Left lung (tissue), 10 donors: ENCODE results near the gene ZBTB4. TPM values are rescaled to one million over a fixed set of nuclear protein-coding genes. Genes with fewer than 3 reads are reported as not detected.

Experiments used
- ATAC-seq: fragments of 200-7000 bp; cut with Tn5 transposase; one replicate; pipeline ENCODE4 v1.9.1; 2020; ENCODE audit warnings: moderate library complexity
- DNase-seq, 4 donors: peaks; one replicate each; pipeline ENCODE4 v3.0.0-alpha.2; 2013 to 2020
- H3K27ac ChIP-seq, 2 donors: fragments of 200-600 bp; sonication (generic) in 1 of 2; one replicate each; pipeline versions ENCODE4 v1.5.0 to v1.8.0; 2020 to 2021
- H3K27me3 ChIP-seq, 2 donors: fragments of 200-600 bp; sonication (generic) in 1 of 2; one replicate each; pipeline versions ENCODE4 v1.5.0 to v1.8.0; 2020 to 2021
- H3K36me3 ChIP-seq, 2 donors: fragments of 200-600 bp; sonication (generic) in 1 of 2; one replicate each; pipeline versions ENCODE4 v1.5.0 to v1.8.0; 2020 to 2021
- H3K4me1 ChIP-seq, 2 donors: fragments of 200-600 bp; one replicate each; pipeline ENCODE4 v1.8.0; 2021
- H3K4me3 ChIP-seq, 2 donors: fragments of 200-600 bp; sonication (generic) in 1 of 2; one replicate each; pipeline versions ENCODE4 v1.5.0 to v1.8.0; 2020 to 2021; ENCODE audit warnings: mild to moderate bottlenecking in 1 of 2
- H3K9me3 ChIP-seq, 2 donors: fragments of 200-600 bp; sonication (generic) in 1 of 2; one replicate each; pipeline versions ENCODE4 v1.5.0 to v1.8.0; 2020 to 2021
- intact Hi-C, 2 donors: fragments of 100-400 bp; cut with DNase I; formaldehyde crosslinking; loops; one replicate each; pipeline versions ENCODE4 v1.11.2 to v1.14.2; 2022
- polyA plus RNA-seq, 6 donors: library from polyadenylated mRNA; unstranded; fragments of 120-200 nt; gene quantifications; one replicate each; pipeline ENCODE4 v1.2.1, GENCODE V29; 2013; ENCODE audit not compliant: insufficient read length in 6 of 6
- total RNA-seq, 2 donors: library from RNA; stranded (reverse); fragmentation: NEBNext Ultra II Directional; extraction: Animal tissue kit (Norgen Biotek cat#: 25700); gene quantifications; one replicate each; pipeline ENCODE4 v1.2.1, GENCODE V29; 2021
- TF ChIP-seq, protein P1 (sequence below), 2 donors: fragments of 200-600 bp; sonication (generic) in 1 of 2; IDR thresholded peaks; one replicate each; pipeline versions ENCODE4 v1.5.0 to v1.8.0; 2021; ENCODE audit warnings: antibody characterized with exemption in 2 of 2
- donor health status: DM: no; HTN: yes; CAD: no.
- donor health status: DM: no; HTN: no; CAD: no.

Gene ZBTB4
- total and polyA plus RNA-seq, 8 donors, result 39.7 to 63.2 (median 44.7) TPM

DNA sequence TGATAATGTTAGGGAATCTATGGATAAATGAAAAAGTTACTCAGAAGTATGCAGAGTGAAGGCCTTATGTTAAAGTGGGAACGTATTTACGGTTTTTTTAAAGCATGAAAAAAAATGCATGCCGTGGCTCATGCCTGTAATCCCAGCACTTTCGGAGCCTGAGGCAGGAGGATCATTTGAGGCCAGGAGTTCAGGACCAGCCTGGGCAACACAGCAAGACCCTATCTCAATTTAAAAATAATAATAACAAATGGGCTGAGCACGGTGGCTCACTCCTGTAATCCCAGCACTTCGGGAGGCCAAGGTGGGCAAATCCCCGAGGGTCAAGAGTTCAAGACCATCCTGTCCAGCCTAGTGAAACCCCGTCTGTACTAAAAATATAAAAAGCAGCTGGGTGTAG, 10.7 kb upstream of the ZBTB4 start:
- no peak overlapping the region for H3K27ac ChIP-seq
- no peak for ATAC-seq
- intact Hi-C loops, result no loop called here
- peaks cover 29 to 66% of the 10 kb centered on the region in 2 donors for H3K4me1 ChIP-seq
- no peak for DNase-seq
- no peaks in the 10 kb centered on the region for H3K9me3 ChIP-seq
- no peaks in the 10 kb centered on the region for H3K27me3 ChIP-seq
- peaks cover 0 to 11% of the 10 kb centered on the region in 2 donors for H3K36me3 ChIP-seq
- TF ChIP-seq, protein P1, sequence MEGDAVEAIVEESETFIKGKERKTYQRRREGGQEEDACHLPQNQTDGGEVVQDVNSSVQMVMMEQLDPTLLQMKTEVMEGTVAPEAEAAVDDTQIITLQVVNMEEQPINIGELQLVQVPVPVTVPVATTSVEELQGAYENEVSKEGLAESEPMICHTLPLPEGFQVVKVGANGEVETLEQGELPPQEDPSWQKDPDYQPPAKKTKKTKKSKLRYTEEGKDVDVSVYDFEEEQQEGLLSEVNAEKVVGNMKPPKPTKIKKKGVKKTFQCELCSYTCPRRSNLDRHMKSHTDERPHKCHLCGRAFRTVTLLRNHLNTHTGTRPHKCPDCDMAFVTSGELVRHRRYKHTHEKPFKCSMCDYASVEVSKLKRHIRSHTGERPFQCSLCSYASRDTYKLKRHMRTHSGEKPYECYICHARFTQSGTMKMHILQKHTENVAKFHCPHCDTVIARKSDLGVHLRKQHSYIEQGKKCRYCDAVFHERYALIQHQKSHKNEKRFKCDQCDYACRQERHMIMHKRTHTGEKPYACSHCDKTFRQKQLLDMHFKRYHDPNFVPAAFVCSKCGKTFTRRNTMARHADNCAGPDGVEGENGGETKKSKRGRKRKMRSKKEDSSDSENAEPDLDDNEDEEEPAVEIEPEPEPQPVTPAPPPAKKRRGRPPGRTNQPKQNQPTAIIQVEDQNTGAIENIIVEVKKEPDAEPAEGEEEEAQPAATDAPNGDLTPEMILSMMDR (IDR thresholded peaks at IDR 0.05), result no peak
- H3K4me3 ChIP-seq, result no peak overlapping the region

DNA sequence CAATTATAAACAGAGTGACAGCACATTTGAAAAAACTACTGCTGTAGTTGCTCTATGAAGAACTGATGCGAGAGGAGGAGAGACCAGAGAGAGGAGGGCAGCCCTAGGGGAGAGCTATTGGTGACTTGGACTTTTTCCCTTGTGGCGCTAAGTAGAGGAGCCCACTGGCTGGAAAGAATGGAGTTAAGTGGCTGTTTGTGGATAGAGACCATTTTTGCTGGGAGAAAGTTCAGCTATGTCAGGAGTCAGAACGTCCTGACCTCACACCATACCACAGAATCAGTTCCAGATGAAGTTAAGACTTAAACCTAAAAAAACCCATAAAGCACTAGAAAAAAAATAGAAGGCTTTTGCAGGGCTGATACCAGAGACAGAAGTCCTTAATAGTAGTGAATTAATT, 6.8 kb upstream of the ZBTB4 start:
- H3K36me3 ChIP-seq, result peaks cover 0 to 6% of the 10 kb centered on the region in 2 donors
- H3K27me3 ChIP-seq, result no peaks in the 10 kb centered on the region
- DNase-seq, result no peak
- no peak overlapping the region for H3K27ac ChIP-seq
- intact Hi-C loops, result no loop called here
- H3K9me3 ChIP-seq, result no peaks in the 10 kb centered on the region
- no peak for ATAC-seq
- H3K4me3 ChIP-seq, result peak overlapping the region; percentile 52 to 66
- TF ChIP-seq, protein P1 (IDR thresholded peaks at IDR 0.05), result no peak
- H3K4me1 ChIP-seq, result peaks cover 32 to 65% of the 10 kb centered on the region in 2 donors

DNA sequence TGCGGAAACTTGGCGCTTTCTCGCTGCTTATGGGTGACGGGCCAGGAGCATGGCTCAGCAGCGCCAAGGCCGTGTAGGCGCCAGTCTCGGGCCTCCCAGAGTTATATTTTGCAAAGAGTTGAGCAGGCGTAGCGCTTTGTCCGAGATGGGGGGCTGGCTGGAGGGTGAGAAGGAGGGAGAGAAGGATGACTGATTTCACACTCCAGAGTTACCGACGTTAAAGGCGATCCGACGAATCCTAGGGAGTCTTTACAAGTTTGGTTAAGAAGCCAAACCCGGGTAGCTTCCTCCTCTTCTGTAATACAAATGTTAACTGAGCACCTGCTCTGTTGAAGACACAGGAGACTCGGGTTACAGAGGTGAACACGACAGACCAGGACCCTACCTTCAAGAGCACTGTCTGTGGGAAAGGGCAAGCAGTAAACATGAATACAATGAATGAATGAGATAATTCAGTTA, 5.5 kb upstream of the ZBTB4 start:
- Histone ChIP-seq H3K36me3 (peaks cover 0 to 3% of the 10 kb centered on the region in 2 donors), H3K4me1 (peaks cover 35 to 60% of the 10 kb centered on the region in 2 donors), H3K27ac (peak overlapping the region; percentile 98 to 100), H3K9me3 (no peaks in the 10 kb centered on the region), H3K4me3 (peak overlapping the region; percentile 52 to 66), H3K27me3 (no peaks in the 10 kb centered on the region)
- intact Hi-C loops, result no loop called here
- DNase-seq (no peak), ATAC-seq (no peak)
- TF ChIP-seq, protein P1 (IDR thresholded peaks at IDR 0.05), result no peak

DNA sequence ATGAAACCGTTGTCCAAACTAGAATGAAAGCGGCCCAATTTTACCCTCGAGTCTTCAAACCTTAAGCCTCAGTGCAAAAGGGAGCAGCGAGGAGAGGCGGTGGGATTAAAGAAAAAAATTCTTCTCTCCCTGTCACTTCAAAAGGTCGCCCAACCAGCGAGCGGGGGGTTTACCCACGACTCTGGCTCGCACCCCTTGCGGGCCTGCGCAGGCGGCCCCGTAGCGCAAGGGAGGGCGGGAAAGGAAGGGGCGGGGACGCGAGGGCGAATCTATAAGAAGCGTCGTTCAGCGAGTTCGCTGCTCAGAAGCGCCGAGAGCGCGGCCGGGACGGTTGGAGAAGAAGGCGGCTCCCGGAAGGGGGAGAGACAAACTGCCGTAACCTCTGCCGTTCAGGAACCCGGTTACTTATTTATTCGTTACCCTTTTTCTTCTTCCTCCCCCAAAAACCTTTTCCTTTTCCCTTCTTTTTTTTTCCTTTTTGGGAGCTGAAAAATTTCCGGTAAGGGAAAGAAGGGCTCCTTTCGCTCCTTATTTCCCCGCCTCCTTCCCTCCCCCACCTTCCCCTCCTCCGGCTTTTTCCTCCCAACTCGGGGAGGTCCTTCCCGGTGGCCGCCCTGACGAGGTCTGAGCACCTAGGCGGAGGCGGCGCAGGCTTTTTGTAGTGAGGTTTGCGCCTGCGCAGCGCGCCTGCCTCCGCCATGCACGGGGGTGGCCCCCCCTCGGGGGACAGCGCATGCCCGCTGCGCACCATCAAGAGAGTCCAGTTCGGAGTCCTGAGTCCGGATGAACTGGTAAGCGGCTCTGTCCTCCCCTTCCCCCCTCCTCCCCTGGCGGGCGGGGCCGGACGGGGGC, 4.9 kb upstream of the ZBTB4 start, which contains the start of gene POLR2A:
TSS of gene POLR2A (plus strand) at position 300 of the 852 bp plus-strand sequence.
- peaks cover 0 to 3% of the 10 kb centered on the region in 2 donors for H3K36me3 ChIP-seq
- peak within 1 kb of the TSS; percentile 52 to 66 for H3K4me3 ChIP-seq
- peaks cover 36 to 57% of the 10 kb centered on the region in 2 donors for H3K4me1 ChIP-seq
- ATAC-seq, result peak; percentile 84
- peak; percentile 98 to 100 (median 99) for DNase-seq
- TF ChIP-seq, protein P1 (IDR thresholded peaks at IDR 0.05), result peak in 1 of 2 donors; percentile 14
- H3K9me3 ChIP-seq, result no peaks in the 10 kb centered on the region
- intact Hi-C loops, result no loop called here
- no peaks in the 10 kb centered on the region for H3K27me3 ChIP-seq
- H3K27ac ChIP-seq, result peak within 1 kb of the TSS; percentile 98 to 100
